ENCODE measurements around the gene VAMP2. TPM values are rescaled to one million over a fixed set of nuclear protein-coding genes. Genes with fewer than 3 reads are reported as not detected.
A peak's percentile ranks its signal among the peaks of the same experiment; 100 is the strongest.

The VAMP2 gene
- total and polyA plus RNA-seq, 10 of the 15 experiments (the other 5 are each of a cell fraction or from before 2014, with no cell fraction given): 3.0 to 35.2 (median 25.0) TPM

GRCh38 chr17:8161289-8162232 is 1.2 kb downstream of the VAMP2 start:
- Histone ChIP-seq H3K9me3 (replicated peaks; ENCODE audit: control insufficient read depth, insufficient read depth, low read length) (no peaks in the 10 kb centered on the region), H3K4me1 (ENCODE audit: control insufficient read depth, insufficient read depth, low read length) (peaks cover 33% of the 10 kb centered on the region), H3K4me3 (peak overlapping the region; percentile 95), H3K27me3 (replicated peaks in 1 of 2; ENCODE audit: control insufficient read depth in 2 of 2, insufficient read depth in 2 of 2, low read length in 1 of 2) (no peaks in the 10 kb centered on the region), H3K36me3 (ENCODE audit: control insufficient read depth in 2 of 2, insufficient read depth in 2 of 2, low read length in 1 of 2) (peaks cover 0 to 5% of the 10 kb centered on the region in 2 experiments; a peak in 1 of 4 replicates), H4K20me1 (ENCODE audit: control insufficient read depth, insufficient read depth) (no peaks in the 10 kb centered on the region), H3K9ac (ENCODE audit: control insufficient read depth, insufficient read depth, low read length) (peak overlapping the region; percentile 91), H3K4me2 (ENCODE audit: control insufficient read depth, insufficient read depth) (peak overlapping the region; percentile 100), H3K79me2 (ENCODE audit: control insufficient read depth, insufficient read depth, low read length) (peaks cover 24% of the 10 kb centered on the region), H2AFZ (ENCODE audit: control insufficient read depth, low read depth, low read length) (no peak overlapping the region), H3K27ac (ENCODE audit: control insufficient read depth, insufficient read depth) (peak overlapping the region; percentile 87)
- FAIRE-seq (no peak), DNase-seq (ENCODE audit: low read depth, low spot score) (no peak), ATAC-seq (peak; percentile 3)
- SMC1A ChIA-PET (ENCODE audit: uncharacterized antibody, unreplicated experiment): interaction anchor here (0.7 to 2.7 kb wide), 12 partner anchors 11 to 139 kb away, joined by 3 to 15 read pairs (median 4); no protein-coding TSS in a partner anchor
- intact Hi-C loops (cut with micrococcal nuclease; ENCODE audit: unreplicated experiment): loop anchor here (5.0 kb wide), 1 partner anchor 99 kb away; no protein-coding TSS in a partner anchor
- POLR2A ChIA-PET: interaction anchor here (0.9 to 2.6 kb wide), 5 partner anchors 9 to 25 kb away, joined by 3 to 12 read pairs (median 4); partner anchors contain the start of gene PER1
- in situ Hi-C loops (cut with MboI): no loop called here
- RAD21 ChIA-PET (ENCODE audit: unreplicated experiment): interaction anchor here (1.1 to 2.2 kb wide), 4 partner anchors 35 to 60 kb away, joined by 3 to 9 read pairs (median 4); no protein-coding TSS in a partner anchor
- CTCF ChIA-PET: interaction anchor here (0.8 to 2.3 kb wide), 11 partner anchors 12 to 172 kb away, joined by 3 to 11 read pairs (median 5); no protein-coding TSS in a partner anchor
- 47% methylated on average over 19 of the region's 19 CpGs for WGBS (ENCODE audit: insufficient coverage, insufficient replicate concordance, low lambda C conversion rate, missing lambda C conversion rate)
- peak; percentile 25; the same call in 1 of the 2 replicates for TF ChIP-seq POLR2AphosphoS5 (IDR thresholded peaks at IDR 0.05; ENCODE audit: low read length)
- peak; percentile 66 for TF ChIP-seq POLR2A (IDR thresholded peaks at IDR 0.05; ENCODE audit: low read depth, low read length)
- TF ChIP-seq CEBPB (IDR thresholded peaks at IDR 0.05; ENCODE audit: borderline replicate concordance in 1 of 2, low read depth in 2 of 2, low read length in 2 of 2): no peak
- TSS peak; percentile 82 for BruUV-seq (replicated peaks)

Measured in GM12878 (cell line).